NCI-H446 (cell line): ENCODE data around the gene BIN1.
"Not testable (repeated sequence)": the region's sequence is repeated elsewhere in the genome, so short reads cannot be mapped to it uniquely, and the experiment has no call there.

Experiments
- DNase-seq, 2 experiments: peaks; one replicate each; lab custom pipeline; 2025; lab: John Stamatoyannopoulos, UW

Gene BIN1

DNA sequence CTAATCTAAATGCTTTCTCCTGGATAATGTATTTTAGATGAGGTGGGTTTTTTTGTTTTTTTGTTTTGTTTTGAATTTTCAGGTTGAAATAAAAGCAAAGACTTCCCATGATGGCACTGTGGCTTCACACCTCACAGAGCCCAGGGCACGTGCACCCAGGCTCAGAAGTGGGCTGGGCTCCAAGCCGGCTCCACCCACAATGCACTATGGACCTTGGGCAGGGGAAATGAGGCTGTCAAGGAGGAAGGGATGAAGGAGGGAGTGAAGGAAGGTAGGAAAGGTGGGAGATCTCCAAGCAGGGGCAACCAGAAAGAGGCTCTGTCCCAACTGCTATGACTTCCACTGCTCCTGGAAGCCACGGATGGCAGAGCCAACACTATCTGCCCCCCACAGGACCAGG lies 60.4 kb downstream of the BIN1 start:
- DNase-seq: no peak

DNA sequence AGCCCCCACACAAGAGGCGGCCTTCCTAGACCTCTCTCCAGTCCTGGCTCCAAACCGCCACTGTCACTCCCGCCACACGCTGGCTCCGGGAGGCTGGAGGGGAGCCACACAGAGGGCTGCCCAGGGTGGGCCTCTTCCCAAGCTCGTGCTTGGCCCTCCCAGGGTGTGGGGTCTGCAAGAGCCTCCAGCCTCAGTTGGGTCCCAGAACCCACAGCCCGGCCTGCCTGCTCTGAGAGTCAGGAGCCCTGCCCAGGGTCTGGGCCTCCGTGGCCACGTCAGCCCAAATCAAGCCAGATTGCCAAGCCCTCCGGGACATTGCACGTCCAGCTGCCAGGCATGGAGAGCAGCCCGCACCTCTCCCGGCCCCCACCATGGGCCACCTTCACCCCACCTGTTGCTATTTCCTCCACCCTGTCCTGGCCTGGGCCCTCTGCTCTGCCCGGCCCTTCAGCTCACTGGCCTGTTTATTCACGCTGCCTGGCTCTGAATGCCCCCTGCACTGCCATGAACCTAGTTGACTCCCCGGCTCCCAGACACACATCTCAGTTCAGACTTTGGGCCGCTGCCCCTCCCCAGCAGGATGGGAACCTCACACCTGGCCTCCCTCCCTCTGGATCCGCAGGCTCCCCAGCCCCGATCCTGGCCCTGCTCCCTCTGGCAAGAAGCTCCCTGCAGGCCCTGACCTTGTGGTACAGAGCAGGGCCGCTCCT lies 61.0 kb downstream of the BIN1 start:
- DNase-seq: no peak

DNA sequence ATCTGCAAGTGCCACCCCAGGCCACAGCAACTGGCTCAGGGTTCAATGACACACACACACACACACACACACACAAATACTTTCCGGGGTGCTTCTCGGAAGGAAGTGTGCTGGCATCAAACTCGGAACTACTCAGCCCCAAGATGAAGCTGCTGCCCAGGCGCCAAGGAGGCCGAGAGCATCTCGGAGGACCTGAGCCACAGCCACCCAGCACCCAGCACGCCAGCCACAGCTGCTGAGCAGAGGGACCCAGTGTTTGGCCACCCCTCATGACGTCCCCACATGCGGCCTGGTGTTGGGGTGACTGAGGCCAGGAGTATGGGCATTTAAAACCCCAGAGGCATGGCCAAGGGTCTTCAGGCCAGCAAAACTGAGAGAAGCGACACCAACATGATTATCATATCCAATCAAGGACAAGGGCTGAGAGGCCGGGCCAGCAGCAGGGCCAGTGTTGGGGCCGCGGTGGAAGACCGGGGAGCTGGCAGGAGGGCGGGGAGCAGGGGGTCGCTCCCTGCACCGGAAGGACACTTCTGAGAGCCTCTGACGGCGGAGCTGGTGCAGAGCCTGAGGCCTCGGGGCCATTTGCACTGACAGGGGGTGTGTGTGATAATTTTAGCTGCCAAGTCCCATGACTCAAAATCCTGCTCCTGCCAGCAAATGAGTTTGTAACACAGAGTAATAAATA lies 61.8 kb downstream of the BIN1 start:
- no peak for DNase-seq

DNA sequence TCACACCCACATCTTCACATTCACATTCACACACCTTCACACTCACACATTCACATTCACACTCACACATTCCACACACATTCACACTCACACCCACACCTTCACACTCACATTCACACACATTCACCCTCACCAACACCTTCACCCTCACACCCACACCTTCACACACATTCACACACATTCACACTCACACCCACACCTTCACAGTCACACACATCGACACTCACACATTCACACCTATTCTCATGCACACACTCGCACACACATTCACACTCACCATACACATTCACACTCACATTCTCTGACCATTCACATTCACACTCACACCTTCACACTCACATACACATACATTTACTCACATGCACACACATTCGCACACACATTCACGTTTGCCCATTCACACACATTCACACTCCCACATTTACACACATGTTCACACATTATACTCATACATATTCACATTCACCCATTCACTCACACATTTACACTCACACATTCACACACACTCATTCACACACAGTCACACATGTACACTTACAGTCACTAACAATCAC lies 62.7 kb downstream of the BIN1 start:
- DNase-seq: no peak

DNA sequence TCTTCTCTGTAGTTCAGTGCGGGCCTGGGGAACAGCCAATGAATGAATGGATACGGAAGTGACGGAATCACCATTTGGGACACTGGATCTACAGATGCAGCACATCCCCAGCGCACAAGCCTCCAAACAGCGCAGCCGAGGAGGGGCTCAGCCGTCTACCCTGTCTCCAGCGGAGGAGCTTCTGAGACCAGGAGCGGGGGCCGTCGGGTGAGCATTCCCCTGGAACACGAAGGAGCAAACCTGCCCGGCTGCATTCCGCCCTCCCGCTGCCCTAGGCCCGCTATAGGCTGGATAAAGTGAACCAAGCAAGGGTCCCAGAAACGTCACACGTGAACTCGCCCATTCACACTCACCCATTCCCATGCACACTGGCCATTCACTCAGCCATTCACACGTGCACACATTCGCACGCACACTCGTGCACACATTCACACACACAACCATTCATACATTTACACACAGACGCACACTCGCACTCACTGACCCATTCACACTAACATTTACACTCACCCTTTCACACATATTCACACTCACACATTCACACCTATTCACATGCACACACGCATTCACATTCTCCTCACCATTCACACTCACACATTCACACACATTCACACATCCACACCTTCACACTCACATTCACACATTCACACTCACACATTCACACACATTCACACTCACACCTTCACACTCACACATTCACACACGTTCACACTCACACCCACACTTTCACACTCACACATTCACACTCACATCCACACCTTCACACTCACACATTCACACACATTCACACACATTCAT lies 63.4 kb downstream of the BIN1 start:
- no peak for DNase-seq

DNA sequence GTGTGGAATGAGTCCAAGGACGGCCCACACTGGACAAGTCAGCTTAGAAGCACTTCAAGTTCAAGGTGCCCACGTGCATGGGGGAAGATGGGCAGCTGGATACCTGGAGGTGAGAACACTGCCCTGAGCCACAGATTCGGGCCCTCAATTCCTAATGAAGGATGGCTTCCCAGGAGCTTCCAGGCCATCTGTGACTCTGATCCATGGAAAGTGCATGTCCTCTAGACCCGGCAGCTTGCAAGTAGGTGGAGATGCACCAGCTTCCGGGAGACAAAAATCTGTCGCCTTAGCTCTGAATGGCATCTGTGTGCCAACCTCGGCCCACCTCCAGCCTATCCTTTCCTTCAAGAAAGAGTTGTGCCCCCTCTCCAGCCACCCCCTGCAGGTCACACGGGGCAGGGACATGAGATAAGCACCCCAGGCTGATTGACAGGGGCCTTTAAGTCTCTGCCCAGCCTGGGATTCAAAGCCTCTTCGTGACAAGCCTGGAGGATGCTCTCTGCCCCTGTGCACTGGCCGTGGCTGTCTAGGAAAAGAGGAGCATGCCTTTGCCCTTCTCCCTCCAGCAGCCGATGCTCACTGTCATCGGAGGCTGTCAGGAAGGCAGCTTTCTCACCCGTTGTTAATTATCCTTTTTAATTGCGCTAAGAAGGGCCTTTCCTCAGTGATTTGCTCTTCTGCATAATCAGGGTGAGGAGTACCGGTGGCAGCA lies 65.5 kb downstream of the BIN1 start:
- DNase-seq: no peak

DNA sequence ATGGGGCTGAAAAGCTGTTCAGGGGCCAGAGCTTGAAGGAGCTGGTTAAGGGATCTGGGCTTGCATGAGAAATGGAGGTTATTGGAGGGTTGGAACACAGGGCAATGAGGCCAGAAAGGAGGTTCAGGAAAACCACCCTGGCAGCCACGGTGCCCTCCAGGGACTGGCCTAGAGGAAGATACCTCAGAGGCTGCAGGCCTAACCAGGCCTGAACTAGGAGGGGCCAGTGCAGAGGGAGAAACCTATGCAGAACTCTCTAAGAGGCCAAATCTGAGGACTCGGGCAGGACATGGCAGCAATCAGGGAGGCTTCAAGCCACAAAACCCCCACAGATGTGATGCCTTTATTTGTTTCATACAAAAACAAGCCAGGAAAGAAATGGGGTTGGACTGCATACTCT lies 66.8 kb downstream of the BIN1 start:
- DNase-seq: no peak

DNA sequence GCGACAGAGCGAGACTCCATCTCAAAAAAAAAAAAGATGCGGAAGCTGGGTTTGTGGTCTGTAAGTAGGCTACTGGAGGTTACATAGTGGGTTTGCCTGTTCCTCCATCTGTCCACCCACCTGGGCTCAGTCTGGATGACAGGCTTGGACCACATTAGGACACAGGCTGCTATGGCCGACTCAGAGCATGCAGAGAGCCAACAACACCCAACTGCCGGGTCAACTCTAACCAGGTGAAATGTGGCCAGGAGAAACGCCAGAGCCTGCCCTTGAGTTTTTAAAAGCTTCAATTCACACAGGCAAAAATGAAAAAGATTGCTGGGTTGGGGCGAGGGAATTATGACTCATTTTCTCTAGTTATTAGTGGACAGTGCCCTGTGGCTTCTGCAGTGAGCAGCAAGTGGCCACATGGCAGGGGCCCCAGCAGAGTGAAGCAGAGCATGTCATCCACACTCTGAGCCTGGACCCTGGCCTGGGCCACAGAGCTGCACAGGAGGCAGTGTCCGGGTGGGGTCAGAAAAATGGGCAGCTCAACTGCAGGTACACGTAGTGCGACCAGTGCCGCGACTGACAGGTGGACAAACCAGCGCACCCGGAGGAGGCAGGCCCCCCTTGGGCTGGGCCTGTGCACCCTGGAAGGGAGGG lies 67.4 kb downstream of the BIN1 start:
- no peak for DNase-seq

DNA sequence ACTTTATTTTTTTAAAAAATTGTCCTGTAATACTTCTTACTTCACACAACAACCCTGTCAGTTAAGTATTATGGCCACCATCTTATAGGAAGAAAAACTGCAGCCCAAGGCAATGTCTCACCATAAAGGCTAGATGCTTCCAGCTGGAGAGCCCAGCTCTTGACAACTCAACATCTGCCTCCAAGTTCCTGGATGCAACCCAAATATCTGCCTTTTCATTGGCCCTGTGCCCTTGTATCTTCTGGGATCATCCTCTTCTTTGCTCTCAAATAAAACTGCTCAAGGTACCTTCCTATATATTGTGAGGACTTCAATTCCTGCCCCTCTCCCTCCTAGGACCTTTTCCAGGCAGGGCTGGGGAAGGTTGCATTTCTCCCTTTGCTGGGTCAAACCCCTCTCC lies 69.5 kb downstream of the BIN1 start:
- DNase-seq: no peak

DNA sequence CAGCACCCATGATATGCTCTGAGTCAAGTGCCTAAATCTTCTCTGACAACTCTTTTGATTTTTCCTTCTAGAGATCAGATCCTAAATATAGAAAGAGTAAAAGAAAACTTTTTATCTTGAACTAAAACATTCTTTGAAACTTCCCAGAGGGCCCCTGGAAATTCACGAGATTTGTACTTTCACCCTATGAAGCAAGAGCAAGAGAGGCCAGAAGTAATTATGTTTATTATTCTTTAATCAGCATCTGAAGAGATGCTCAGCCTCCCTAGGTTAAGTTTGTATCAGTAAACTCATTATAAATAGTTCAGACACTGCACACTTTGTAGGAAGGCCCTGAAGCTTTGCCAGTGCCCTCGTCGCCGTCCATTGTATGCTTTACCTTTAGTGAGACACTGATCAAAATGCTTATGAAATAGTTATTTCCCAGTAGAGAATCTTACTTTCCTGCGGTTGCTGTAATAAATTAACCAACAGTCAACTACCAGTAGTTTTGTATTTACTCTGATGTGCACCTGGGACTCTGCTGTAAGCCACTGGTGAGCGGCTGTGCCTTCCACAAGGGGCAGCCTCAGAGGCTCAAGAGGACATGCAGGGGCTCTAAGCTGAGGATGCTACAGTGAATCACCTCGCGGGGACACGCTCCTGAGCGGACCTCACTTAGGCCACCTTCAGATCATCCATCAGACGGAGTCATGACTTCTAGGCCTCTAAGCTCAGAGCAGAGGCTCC lies 71.9 kb downstream of the BIN1 start:
- no peak for DNase-seq

DNA sequence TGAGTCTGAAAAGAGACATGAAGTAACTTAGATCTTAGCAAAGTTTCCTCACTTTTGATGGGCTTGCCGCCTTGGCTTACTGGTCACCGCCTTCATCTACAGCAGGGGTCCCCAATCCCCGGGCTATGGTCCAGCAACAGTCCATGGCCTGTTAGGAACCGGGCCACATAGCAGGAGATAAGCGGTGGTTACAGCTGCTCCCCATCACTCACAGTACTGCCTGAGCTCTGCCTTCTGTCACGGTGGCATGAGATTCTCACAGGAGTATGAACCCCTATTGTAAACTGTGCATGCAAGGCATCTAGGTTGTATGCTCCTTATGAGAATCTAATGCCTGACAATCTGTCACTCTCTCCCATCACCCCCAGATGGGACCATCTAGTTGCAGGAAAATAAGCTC lies 72.9 kb downstream of the BIN1 start:
- no peak for DNase-seq

DNA sequence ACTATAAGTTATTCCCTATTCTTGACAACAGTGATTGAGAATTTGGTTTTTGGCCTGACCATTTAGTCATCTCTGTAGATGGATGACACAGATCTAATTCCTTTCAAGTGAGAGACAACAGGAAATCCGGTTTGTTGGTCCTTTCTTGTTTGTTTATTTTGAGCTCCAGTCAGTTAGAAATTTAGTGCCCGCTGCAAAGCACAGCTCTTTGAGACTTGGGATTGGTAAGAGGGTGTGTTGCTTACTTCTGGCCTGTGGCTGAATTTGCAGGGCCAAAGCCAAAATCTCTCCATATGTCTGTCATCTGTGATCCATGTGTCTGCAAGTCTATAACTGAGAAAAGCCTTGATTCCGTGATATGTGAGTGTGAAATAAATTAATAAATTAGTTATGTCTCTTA lies 74.3 kb downstream of the BIN1 start:
- no peak for DNase-seq

DNA sequence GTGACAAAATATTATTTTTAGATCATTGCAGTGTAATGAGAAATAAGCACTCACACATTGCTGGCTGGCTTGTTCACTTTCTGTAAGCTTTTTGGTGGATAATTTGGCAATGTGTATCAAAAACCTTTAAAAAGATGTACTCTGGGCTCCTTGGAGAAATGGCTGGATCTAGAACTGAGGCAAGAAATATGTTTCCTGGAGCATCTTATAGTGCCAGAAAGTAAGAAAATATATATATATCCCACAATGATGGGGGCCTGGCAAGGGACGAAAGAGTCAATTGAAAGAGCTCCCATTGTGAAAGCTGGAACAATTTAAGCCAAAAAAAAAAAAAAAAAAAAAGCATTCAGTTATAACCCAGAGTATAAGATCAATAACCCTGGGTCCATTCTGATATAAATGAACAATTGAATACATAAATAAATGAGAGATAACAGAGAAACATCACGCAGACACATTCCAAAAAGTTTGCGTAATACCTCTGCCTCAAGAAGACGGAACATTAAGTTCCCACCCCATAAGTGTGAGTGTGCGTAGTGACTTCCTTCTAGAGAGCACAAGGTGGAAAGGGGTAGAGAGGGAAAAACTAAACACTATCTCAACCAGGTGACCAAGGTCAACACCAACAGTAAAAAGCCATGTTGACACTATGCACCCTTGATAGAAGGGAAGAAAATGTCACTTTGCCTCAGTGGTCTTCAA lies 77.5 kb downstream of the BIN1 start:
- DNase-seq: no peak

DNA sequence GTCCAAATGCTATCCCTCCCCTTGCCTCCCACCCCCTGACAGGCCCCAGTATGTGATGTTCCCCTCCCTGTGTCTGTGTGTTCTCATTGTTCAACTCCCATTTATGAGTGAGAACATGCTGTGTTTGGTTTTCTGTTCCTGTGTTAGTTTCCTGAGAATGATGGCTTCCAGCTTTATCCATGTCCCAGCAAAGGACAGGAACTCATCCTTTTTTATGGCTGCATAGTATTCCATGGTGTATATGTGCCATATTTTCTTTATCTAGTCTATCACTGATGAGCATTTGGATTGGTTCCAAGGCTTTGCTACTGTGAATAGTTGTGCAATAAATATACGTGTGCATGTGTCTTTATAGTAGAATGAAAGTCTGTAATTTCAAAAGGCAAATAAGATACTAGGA lies 78.2 kb downstream of the BIN1 start:
- not testable (repeated sequence) for DNase-seq

DNA sequence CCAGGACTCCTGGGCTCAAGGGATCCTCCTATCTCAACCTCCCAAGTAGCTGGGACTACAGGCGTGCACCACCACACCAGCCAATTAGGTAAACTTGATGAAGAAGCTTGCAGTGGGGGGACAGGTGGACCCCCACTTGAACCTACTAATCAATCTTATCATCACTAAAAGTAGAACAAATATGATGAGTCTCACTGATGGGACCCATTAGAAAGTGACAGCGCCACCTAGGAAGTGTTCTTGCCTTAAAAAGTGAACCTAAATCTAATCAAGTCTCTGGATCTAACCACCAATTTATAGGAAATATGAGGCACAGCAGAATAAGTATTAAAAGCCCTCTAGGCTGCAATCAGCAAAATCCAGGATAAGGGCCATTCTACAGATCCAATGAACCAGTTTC lies 79.2 kb downstream of the BIN1 start:
- DNase-seq: no peak

DNA sequence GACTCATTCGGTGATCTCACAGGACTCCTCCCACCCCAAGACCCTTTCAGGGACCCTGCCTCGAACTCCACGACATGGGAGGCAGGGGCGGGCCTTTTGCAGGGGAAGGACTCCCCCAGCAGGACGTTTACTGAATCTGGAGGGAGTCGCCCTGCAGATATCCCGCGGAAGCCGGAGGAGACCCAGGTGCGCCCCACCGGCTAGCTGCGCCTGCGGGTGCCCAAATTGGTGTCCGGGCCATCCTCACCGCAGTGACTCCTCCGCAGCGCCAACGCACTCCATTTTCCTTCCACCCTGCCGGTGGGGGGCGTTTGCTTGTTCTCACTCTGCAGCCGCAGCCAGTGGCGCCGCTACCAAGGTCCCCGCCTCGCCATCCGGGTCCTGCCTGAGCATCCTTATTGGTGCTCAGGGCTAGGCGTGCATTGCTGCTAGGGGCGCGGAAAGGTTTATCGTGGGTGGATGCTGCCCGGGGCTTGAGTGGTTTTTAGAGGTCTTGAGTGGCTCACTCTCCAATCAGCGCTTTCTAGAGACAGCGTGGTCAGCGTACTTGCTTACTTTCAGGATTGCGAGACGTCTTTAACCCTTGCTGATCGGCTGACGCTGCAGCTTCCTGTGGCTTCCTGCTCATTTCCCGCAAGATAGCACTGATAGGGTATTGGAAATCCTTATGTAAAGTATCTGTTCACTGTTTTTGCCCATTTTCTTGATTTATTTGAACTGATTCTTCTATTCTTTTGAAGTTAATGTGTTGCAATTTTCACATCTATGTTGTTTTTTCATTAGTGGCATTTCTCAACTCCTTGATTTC lies 81.4 kb downstream of the BIN1 start:
- no peak for DNase-seq

DNA sequence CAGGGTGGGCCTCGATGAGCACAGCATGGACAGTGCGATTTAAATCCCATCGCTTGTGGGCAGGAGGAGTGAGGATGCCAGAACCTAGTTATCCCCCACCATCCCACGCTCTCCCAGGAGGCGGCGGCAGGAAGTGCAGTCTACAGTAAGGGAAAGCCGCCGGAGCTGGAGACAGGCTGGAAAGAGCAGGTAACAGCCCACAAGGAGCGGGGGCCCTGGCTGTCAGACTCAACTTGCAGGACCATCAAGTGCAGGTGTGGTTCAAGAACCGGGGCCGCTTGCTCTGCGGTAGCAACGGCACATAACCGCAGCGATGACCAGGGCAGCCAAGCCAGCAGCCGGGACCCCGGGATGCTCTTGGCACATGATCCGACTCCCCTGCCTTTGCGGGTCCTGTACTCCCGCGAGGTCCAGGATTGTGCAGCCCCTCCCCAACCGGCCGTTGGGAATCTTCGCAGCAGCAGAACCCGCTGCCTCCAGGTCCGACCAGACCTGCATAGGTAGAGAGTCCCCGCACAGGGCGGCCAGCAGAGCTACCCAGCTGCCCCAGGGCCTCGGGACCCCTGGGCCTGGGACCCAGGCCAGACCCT lies 82.1 kb downstream of the BIN1 start:
- no peak for DNase-seq

DNA sequence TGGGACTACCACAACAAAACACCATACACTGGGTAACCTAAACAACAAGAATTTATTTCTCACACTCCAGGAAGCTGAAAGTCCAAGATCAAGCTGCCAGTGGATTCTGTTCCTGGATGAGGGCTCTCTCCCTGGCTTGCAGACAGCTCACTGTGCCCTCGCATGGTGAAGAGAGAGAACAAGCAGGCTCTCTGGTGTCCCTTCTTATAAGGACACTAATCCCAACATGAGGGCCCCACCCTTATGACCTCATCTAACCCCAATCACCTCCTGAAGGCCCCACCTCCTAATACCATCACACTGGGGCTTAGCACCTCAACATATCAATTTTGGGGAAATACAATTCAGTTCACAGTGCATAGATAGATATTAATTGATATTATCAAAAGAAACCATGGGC lies 83.5 kb downstream of the BIN1 start:
- DNase-seq: no peak

DNA sequence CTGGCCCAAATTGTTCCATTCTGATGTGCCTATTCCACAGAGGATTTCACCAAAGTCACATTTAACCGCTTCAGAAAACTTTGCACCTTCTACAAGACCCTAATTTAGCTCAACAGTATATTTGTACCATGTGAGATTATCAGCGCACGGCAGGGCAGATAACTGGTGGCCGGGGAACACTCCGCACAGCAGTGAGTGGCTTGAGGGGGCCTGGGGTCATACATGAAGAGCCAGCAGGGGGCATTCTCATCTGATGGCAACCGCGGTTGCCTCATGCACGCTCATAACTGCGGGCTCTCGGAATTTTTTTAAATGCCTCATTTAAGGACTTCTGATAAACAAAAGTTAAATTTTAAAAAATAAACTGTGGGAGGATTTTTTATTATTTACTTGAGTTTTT lies 84.1 kb downstream of the BIN1 start:
- no peak for DNase-seq
